Endothelial cell of umbilical vein (primary cell): Measurements from ENCODE around the gene SLCO3A1. TPM values are rescaled to one million over a fixed set of nuclear protein-coding genes. Genes with fewer than 3 reads are reported as not detected.

ENCODE experiments used
- BruUV-seq: library from RNA; stranded (reverse); fragments of 400-500 nt; replicated peaks from 2 replicates; lab custom pipeline; 2021; lab: Mats Ljungman, UMichigan
- CTCF ChIA-PET: fragments of 300-600, 350-600 bp; sonication (Branson Sonifier 250); formaldehyde crosslinking; loops from one replicate; lab custom pipeline; 2021; ENCODE audit warnings: antibody characterized with exemption, inconsistent platforms; lab: Charles Lee
- POLR2A ChIA-PET: fragments of 300-600, 350-600 bp; sonication (Branson Sonifier 250); formaldehyde crosslinking; loops from one replicate; lab custom pipeline; 2021; ENCODE audit warnings: antibody characterized with exemption, inconsistent platforms; lab: Charles Lee
- DNase-seq: peaks from one replicate; pipeline ENCODE4 v3.0.0-alpha.2; 2011; ENCODE audit warnings: low read depth, low spot score
- FAIRE-seq: peaks from 2 replicates; lab custom pipeline; 2011; peaks lifted over from hg19 to GRCh38; lab: Jason Lieb, UNC
- H2AFZ ChIP-seq: 2 replicates; pipeline ENCODE4 v1.6.0; 2012; ENCODE audit warnings: low read depth, low read length, control low read depth, inconsistent platforms
- H3K27ac ChIP-seq: 2 replicates; pipeline ENCODE4 v1.5.1; 2011; ENCODE audit warnings: low read depth, mild to moderate bottlenecking, control low read depth, low read length, moderate library complexity; ENCODE audit not compliant: insufficient read depth
- H3K27me3 ChIP-seq, 2 experiments: 2 replicates each; pipeline versions ENCODE4 v1.6.0 to v1.6.1; 2011; ENCODE audit warnings: low read length in 2 of 2, mixed read lengths in 1 of 2; ENCODE audit not compliant: control insufficient read depth in 2 of 2, insufficient read depth in 2 of 2
- H3K36me3 ChIP-seq, 2 experiments: 2 replicates in 1 of 2; 3 replicates in 1 of 2; pipeline ENCODE4 v1.5.1; 2011; ENCODE audit warnings: low read length in 2 of 2, mild to moderate bottlenecking in 1 of 2, moderate library complexity in 1 of 2; ENCODE audit not compliant: control insufficient read depth in 2 of 2, insufficient read depth in 2 of 2; ENCODE audit errors: extremely low read depth in 1 of 2
- H3K4me1 ChIP-seq: 3 replicates; pipeline ENCODE4 v1.5.1; 2011; ENCODE audit warnings: mild to moderate bottlenecking, low read length; ENCODE audit not compliant: control insufficient read depth, insufficient read depth; ENCODE audit errors: extremely low read depth
- H3K4me2 ChIP-seq: 2 replicates; pipeline ENCODE4 v1.6.1; 2011; ENCODE audit warnings: low read length, control low read depth, mixed read lengths; ENCODE audit not compliant: insufficient read depth
- H3K4me3 ChIP-seq, 3 experiments: fragments of 200-600 bp in 1 of 3; sonication (generic), shearing (Covaris generic) in 1 of 3; replicated peaks in 1 of 3; 2 replicates each; pipeline ENCODE4 v1.5.1; 2011 to 2016; ENCODE audit warnings: control low read depth in 3 of 3, low read length in 3 of 3, mild to moderate bottlenecking in 2 of 3, inconsistent platforms in 1 of 3, low read depth in 1 of 3, moderate library complexity in 1 of 3; ENCODE audit not compliant: insufficient read depth in 1 of 3
- H3K79me2 ChIP-seq: 2 replicates; pipeline ENCODE4 v1.6.0; 2012; ENCODE audit warnings: low read length, inconsistent platforms; ENCODE audit not compliant: control insufficient read depth, insufficient read depth
- H3K9ac ChIP-seq: replicated peaks from 2 replicates; pipeline ENCODE3; 2011; ENCODE audit warnings: low read length, control low read depth; ENCODE audit not compliant: insufficient read depth; ENCODE audit errors: extremely low read depth
- H3K9me1 ChIP-seq: replicated peaks from 3 replicates; pipeline ENCODE4 v1.6.0; 2011; ENCODE audit warnings: mild to moderate bottlenecking, low read length; ENCODE audit not compliant: control insufficient read depth, insufficient read depth; ENCODE audit errors: extremely low read depth
- H3K9me3 ChIP-seq: replicated peaks from 2 replicates; pipeline ENCODE4 v1.5.1; 2012; ENCODE audit warnings: low read length, inconsistent platforms; ENCODE audit not compliant: control insufficient read depth, insufficient read depth
- H4K20me1 ChIP-seq: replicated peaks from 2 replicates; pipeline ENCODE3; 2011; ENCODE audit warnings: mild to moderate bottlenecking, low read length; ENCODE audit not compliant: control insufficient read depth, insufficient read depth; ENCODE audit errors: extremely low read depth
- CTCF ChIP-seq, 2 donors: IDR thresholded peaks; 1 replicate in 1 of 2; 2 replicates in 1 of 2; pipeline ENCODE4 v1.5.1; 2011; ENCODE audit warnings: low read length in 2 of 2, mild to moderate bottlenecking in 2 of 2, moderate library complexity in 2 of 2, control low read depth in 1 of 2, inconsistent platforms in 1 of 2, low read depth in 1 of 2; ENCODE audit not compliant: insufficient read depth in 1 of 2; ENCODE audit errors: extremely low read depth in 1 of 2
- EZH2 ChIP-seq: IDR thresholded peaks from 2 replicates; pipeline ENCODE4 v1.6.1; 2012; ENCODE audit warnings: borderline replicate concordance, low read depth, mild to moderate bottlenecking, moderate library complexity, low read length, inconsistent platforms; ENCODE audit not compliant: severe bottlenecking
- FOS ChIP-seq: IDR thresholded peaks from 2 replicates; pipeline ENCODE4 v1.6.1; 2011; ENCODE audit warnings: mild to moderate bottlenecking, low read length, moderate library complexity, borderline replicate concordance; ENCODE audit not compliant: insufficient read depth
- GATA2 ChIP-seq: IDR thresholded peaks from 2 replicates; pipeline ENCODE4 v1.7.0; 2011; ENCODE audit warnings: low read depth, mild to moderate bottlenecking, moderate library complexity, mixed read lengths, low read length; ENCODE audit not compliant: insufficient read length, insufficient read depth
- JUN ChIP-seq: IDR thresholded peaks from 2 replicates; pipeline ENCODE4 v1.6.1; 2011; ENCODE audit warnings: borderline replicate concordance, low read depth; ENCODE audit not compliant: insufficient read length, insufficient read depth
- MAX ChIP-seq: IDR thresholded peaks from 2 replicates; pipeline ENCODE4 v1.6.1; 2011; ENCODE audit not compliant: insufficient read depth, insufficient read length
- MYC ChIP-seq: IDR thresholded peaks from one replicate; pipeline ENCODE4 v1.6.1; 2011; ENCODE audit warnings: mild to moderate bottlenecking, low read depth, low read length
- POLR2A ChIP-seq: IDR thresholded peaks from 2 replicates; pipeline ENCODE4 v1.6.1; 2012; ENCODE audit warnings: low read depth, mild to moderate bottlenecking, control low read depth, low read length
- POLR2AphosphoS5 ChIP-seq: IDR thresholded peaks from 2 replicates; pipeline ENCODE4 v1.6.1; 2012; ENCODE audit warnings: low read depth, mild to moderate bottlenecking, control low read depth, low read length, moderate library complexity; ENCODE audit not compliant: insufficient read depth
- dilution Hi-C: fragments of 300-500 bp; cut with MboI; formaldehyde crosslinking; loops from one replicate; pipeline ENCODE4 v1.15.0; 2019; ENCODE audit warnings: low sequenced_read_pairs; ENCODE audit not compliant: extremely low pct_ligation_motif_present
- intact Hi-C: fragments of 100-400 bp; cut with micrococcal nuclease; formaldehyde crosslinking; loops from one replicate; pipeline ENCODE4 v1.10.0; 2022
- polyA plus RNA-seq, 4 experiments: library from polyadenylated mRNA; depleted of rRNA in 3 of 4; stranded (reverse) in 3 of 4; unstranded in 1 of 4; fragments of >200 nt; gene quantifications; 2 replicates each; pipeline versions ENCODE4 v1.2.1 to v1.2.3, GENCODE V29; 2011 to 2012; ENCODE audit warnings: missing spikeins in 1 of 4
- total RNA-seq: library from RNA; stranded (reverse); gene quantifications from 2 replicates; pipeline ENCODE4 v1.2.3, GENCODE V29; 2021

The SLCO3A1 gene
- total and polyA plus RNA-seq, 2 donors (not counting 3 experiments of a cell fraction or from before 2014, with no cell fraction given), result 0.88 to 0.92 TPM

- no peak overlapping the region for H2AFZ ChIP-seq
- ChIA-PET POLR2A (no interaction called here), CTCF (no interaction called here)
- H3K27me3 ChIP-seq, result no peaks in the 10 kb centered on the region
- TF ChIP-seq MAX (no peak), JUN (no peak), POLR2A (no peak), EZH2 (no peak), MYC (no peak), POLR2AphosphoS5 (no peak), CTCF (IDR thresholded peaks at IDR 0.05; ENCODE audit: extremely low read depth in 1 of 2, insufficient read depth in 1 of 2, low read depth in 1 of 2, low read length in 2 of 2) (no peak), GATA2 (no peak), FOS (no peak)
- BruUV-seq, result no TSS peak
- H3K27ac ChIP-seq, result no peak overlapping the region
- dilution Hi-C loops, result no loop called here
- no peak overlapping the region for H3K4me2 ChIP-seq
- no peaks in the 10 kb centered on the region for H3K4me1 ChIP-seq
- H4K20me1 ChIP-seq, result no peaks in the 10 kb centered on the region
- no peaks in the 10 kb centered on the region for H3K79me2 ChIP-seq
- no peak overlapping the region for H3K9ac ChIP-seq
- no peaks in the 10 kb centered on the region for H3K36me3 ChIP-seq
- FAIRE-seq (no peak), DNase-seq (no peak)
- no peak overlapping the region for H3K4me3 ChIP-seq
- H3K9me3 ChIP-seq, result no peaks in the 10 kb centered on the region
- no peaks in the 10 kb centered on the region for H3K9me1 ChIP-seq
- intact Hi-C loops, result no loop called here
Observed at GRCh38 chr15:91941871-91942658, 88.6 kb downstream of the SLCO3A1 start.
